ENCODE measurements around the gene MLF2.
A peak's percentile ranks its signal among the peaks of the same experiment; 100 is the strongest.
"Not testable (repeated sequence)": the region's sequence is repeated elsewhere in the genome, so short reads cannot be mapped to it uniquely, and the experiment has no call there.

MLF2 gene

DNA sequence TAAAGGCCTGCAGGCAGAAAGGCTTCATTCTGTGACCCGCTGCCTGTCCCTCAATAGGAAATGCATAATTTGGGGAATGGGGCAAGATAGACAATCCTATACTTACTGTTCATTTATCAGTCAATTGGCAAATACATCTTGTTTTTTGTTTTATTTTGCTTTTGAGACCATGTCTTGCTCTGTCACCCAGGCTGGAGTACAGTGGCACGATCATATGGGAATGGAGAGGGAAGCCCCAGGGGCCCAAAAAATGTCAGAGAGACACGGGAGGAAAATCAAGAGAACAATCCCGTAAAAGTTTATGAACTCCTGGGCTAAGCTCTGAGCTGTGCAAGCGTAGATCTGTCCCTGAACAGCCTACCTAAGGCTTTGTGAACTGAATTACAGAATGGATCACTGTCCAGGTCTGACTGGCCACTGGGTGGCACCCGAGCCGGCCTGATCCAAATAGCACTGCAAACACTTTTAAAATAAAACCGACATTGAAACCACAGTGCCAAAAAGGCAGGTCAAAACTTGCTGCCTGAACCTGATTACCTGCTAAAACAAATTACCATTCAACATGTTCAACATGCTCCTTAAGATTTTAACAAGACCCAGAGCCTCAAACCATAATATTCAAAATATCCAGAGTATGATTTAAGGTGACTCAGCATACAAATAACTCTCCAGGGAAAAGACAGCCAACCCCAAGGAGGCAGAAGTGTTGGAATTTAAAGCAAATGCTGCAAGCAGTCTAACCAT, 17.3 kb downstream of the MLF2 start:
- DNase-seq (ENCODE audit: low read depth), result peak; percentile 9

DNA sequence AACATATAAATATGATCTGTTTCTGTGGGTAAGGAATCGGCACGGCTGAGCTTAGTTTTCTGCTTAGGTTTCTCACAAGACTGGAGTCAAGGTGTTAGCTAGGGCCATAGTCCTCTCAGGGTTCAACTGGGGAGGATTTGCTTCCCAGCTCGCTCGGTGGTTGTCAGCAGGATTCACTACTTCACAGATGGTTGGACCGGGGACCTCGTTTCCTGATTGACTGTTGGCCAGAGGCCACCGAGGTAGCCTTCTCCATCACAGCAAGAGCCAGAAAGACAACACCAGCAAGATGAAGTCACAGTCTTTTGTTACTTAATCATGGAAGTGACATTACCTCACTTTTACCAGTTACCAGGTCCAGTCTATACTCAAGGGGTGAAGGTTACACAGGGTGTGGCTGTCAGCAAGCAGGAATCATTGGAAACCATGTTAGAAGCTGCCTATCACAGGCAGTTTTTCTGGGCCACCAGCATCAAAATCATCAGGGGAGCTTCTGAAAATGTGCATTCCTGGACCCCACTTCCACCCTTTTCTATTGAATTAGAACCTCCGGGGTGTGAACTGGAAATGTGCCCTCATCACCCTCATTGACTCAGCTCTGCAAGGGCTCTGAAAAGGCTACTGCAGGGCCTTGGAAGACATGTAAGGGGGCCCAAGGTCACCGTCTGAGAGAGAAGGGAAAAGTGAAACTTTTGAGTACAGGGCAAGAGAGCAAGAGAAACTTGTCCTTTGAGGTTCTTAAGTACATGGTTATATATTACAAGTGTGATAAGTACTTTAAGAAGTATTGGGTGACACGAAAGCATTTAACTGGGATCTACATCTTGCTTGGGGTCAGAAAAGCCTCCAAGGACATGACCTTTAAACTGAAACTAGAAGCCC, 18.2 kb downstream of the MLF2 start:
- no peak for DNase-seq (ENCODE audit: low read depth)

- DNase-seq (ENCODE audit: low read depth), result no peak
Measured at GRCh38 chr12:6730169-6730568, 22.8 kb downstream of the MLF2 start.

GRCh38 chr12:6729186-6729585, 23.8 kb downstream of the MLF2 start:
- no peak for DNase-seq (ENCODE audit: low read depth)

DNA sequence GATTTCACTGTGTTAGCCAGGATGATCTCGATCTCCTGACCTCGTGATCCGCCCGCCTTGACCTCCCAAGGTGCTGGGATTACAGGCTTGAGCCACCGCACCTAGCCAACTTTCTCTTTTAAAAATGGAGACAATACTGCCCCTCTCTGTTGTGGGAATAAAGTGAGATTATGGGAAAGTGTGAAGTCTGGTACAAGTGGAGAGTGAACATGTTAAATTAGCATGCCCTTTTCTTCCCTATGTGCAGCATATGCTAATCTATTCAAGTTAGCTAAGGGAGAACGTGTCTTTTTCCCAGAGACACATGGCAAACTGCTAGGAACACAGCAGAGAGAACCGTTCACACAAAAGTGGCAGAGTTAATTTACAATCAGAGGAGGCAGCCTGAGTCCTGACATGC, 27.6 kb downstream of the MLF2 start:
- no peak for DNase-seq (ENCODE audit: low read depth)

- no peak for DNase-seq (ENCODE audit: low read depth)
Measured at GRCh38 chr12:6724409-6724797, 28.5 kb downstream of the MLF2 start.

- DNase-seq (ENCODE audit: low read depth), result peak; percentile 82
Measured at GRCh38 chr12:6723607-6724408, 29.1 kb downstream of the MLF2 start, which contains the start of gene COPS7A. Gene COPS7A (plus strand): TSS chr12:6724046. CDS start chr12:6724657, 611 bp downstream.

GRCh38 chr12:6722863-6723262, 30.1 kb downstream of the MLF2 start:
- no peak for DNase-seq (ENCODE audit: low read depth)

DNA sequence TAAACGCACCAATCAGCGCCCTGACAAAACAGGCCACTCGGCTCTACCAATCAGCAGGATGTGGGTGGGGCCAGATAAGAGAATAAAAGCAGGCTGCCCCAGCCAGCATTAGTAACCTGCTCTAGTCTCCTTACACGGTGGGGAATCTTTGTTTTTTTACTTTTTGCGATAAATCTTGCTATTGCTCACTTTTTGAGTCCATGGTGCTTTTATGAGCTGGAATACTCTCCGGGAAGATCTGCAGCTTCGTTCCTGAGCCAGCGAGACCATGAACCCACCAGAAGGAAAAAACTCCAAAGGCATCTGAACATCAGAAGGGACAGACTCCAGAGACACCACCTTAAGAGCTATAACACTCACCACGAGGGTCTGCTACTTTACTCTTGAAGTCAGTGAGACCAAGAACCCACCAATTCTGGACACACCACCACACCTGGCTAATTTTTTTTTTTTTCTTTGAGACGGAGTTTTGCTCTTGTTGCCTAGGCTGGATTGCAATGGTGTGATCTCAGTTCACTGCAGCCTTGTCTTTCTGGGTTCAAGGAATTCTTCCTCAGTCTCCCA, 36.0 kb downstream of the MLF2 start:
- DNase-seq (ENCODE audit: low read depth), result no peak

- DNase-seq (ENCODE audit: low read depth), result not testable (repeated sequence)
Measured at GRCh38 chr12:6716031-6716873, 36.7 kb downstream of the MLF2 start.

DNA sequence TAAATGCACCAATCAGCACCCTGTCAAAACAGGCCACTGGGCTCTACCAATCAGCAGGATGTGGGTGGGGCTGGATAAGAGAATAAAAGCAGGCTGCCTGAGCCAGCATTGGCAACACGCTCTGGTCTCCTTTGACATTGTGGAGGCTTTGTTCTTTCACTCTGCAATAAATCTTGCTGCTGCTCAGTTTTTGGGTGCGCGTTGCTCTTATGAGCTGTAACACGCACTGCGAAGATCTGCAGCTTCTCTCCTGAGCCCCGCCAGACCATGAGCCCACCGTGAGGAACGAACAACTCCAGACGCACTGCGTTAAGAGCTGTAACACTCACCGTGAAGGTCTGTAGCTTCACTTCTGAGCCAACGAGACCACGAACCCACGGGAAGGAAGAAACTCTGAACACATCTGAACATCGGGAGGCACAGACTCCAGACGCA, 44.0 kb downstream of the MLF2 start:
- no peak for DNase-seq (ENCODE audit: low read depth)

DNA sequence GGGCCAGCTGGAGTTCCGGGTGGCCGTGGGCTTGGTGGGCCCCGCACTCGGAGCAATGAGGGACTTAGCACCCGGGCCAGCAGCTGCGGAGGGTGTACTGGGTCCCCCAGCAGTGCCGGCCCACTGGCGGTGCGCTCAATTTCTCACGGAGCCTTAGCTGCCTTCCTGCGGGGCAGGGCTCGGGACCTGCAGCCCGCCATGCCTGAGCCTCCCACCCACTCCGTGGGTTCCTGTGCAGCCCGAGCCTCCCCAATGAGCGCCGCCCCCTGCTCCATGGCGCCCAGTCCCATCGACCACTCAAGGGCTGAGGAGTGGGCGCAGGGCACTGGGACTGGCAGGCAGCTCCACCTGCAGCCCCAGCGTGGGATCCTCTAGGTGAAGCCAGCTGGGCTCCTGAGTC, 44.6 kb downstream of the MLF2 start:
- DNase-seq (ENCODE audit: low read depth), result not testable (repeated sequence)

- no peak for DNase-seq (ENCODE audit: low read depth)
Measured at GRCh38 chr12:6703631-6704030, 49.3 kb downstream of the MLF2 start.

- no peak for DNase-seq (ENCODE audit: low read depth)
Measured at GRCh38 chr12:6701078-6701768, 51.7 kb downstream of the MLF2 start.

GRCh38 chr12:6700646-6701051, 52.3 kb downstream of the MLF2 start, which contains the start of gene PIANP:
Gene PIANP (minus strand): TSS chr12:6700815. CDS start chr12:6698061, 2,754 bp downstream.
- DNase-seq (ENCODE audit: low read depth), result peak; percentile 38

GRCh38 chr12:6699989-6700645, 52.8 kb downstream of the MLF2 start:
- no peak for DNase-seq (ENCODE audit: low read depth)

GRCh38 chr12:6699259-6699988, 53.5 kb downstream of the MLF2 start:
- DNase-seq (ENCODE audit: low read depth), result no peak

GRCh38 chr12:6698352-6699046, 54.4 kb downstream of the MLF2 start:
- DNase-seq (ENCODE audit: low read depth), result no peak

Measured in T follicular helper cell (primary cell).